BLaER1 (cell line): ENCODE results near the gene AUTS2.

ENCODE experiments used
- H3K27ac ChIP-seq: shearing (Covaris generic); formaldehyde crosslinking; 2 replicates; pipeline ENCODE4 v1.8.1; 2022
- H3K27me3 ChIP-seq: shearing (Covaris generic); formaldehyde crosslinking; 2 replicates; pipeline ENCODE4 v1.8.1; 2022
- H3K36me3 ChIP-seq: shearing (Covaris generic); formaldehyde crosslinking; 2 replicates; pipeline ENCODE4 v1.8.1; 2022
- H3K4me1 ChIP-seq: shearing (Covaris generic); formaldehyde crosslinking; 2 replicates; pipeline ENCODE4 v1.8.1; 2022
- H3K4me2 ChIP-seq: shearing (Covaris generic); formaldehyde crosslinking; 2 replicates; pipeline ENCODE4 v1.8.1; 2022
- H3K4me3 ChIP-seq: shearing (Covaris generic); formaldehyde crosslinking; 2 replicates; pipeline ENCODE4 v1.8.1; 2022
- H3K9ac ChIP-seq: shearing (Covaris generic); formaldehyde crosslinking; 2 replicates; pipeline ENCODE4 v1.8.1; 2022
- H3K9me3 ChIP-seq: shearing (Covaris generic); formaldehyde crosslinking; 2 replicates; pipeline ENCODE4 v1.8.1; 2022
- H4K20me1 ChIP-seq: shearing (Covaris generic); formaldehyde crosslinking; 2 replicates; pipeline ENCODE4 v1.8.1; 2022
- Cebpa-rat ChIP-seq: shearing (Covaris generic); IDR thresholded peaks from 2 replicates; pipeline ENCODE4 v1.8.1; 2022

AUTS2 gene

DNA sequence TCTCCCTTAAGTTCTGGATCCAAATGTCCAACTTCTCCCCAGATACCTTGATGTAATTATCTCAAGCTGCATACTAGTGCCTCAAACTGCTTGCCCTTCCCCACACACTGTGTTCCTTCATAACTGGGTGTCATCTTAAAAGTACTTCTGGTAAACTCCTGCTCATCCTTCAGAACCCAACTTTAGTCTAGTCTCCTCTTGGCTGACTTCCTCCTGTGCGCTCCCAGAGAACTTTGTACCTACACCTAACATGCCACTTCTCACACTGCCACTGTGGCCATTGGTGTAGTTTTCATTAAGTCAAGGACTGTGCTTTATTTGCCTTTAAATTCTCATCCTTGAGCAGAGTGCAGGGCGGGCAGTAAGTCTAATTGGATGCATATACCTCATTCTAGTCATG, 958.5 kb downstream of the AUTS2 start:
- no peak for TF ChIP-seq Cebpa-rat
- H3K27me3 ChIP-seq: no peaks in the 10 kb centered on the region
- H3K4me3 ChIP-seq: no peak overlapping the region
- peaks cover 30% of the 10 kb centered on the region for H3K9me3 ChIP-seq
- peaks cover 30% of the 10 kb centered on the region for H3K4me1 ChIP-seq
- H3K9ac ChIP-seq: no peak overlapping the region
- peaks cover 42% of the 10 kb centered on the region for H3K36me3 ChIP-seq
- no peak overlapping the region for H3K27ac ChIP-seq
- no peak overlapping the region for H3K4me2 ChIP-seq
- H4K20me1 ChIP-seq: no peaks in the 10 kb centered on the region

GRCh38 chr7:70557338-70557737, 959.1 kb downstream of the AUTS2 start:
- TF ChIP-seq Cebpa-rat: no peak

GRCh38 chr7:70559815-70560214, 961.5 kb downstream of the AUTS2 start:
- Histone ChIP-seq H3K36me3 (peaks cover 44% of the 10 kb centered on the region), H3K9ac (no peak overlapping the region), H3K27ac (no peak overlapping the region), H4K20me1 (no peaks in the 10 kb centered on the region), H3K27me3 (no peaks in the 10 kb centered on the region), H3K4me1 (peaks cover 2% of the 10 kb centered on the region; the same call in 1 of the 2 replicates), H3K9me3 (peaks cover 26% of the 10 kb centered on the region), H3K4me3 (no peak overlapping the region), H3K4me2 (no peak overlapping the region)
- TF ChIP-seq Cebpa-rat: no peak

More at GRCh38 chr7:70557338-70557737, 959.1 kb downstream of the AUTS2 start:
- Histone ChIP-seq H3K27ac (no peak overlapping the region), H4K20me1 (no peaks in the 10 kb centered on the region), H3K4me1 (peaks cover 26% of the 10 kb centered on the region), H3K9ac (no peak overlapping the region), H3K4me3 (no peak overlapping the region), H3K27me3 (no peaks in the 10 kb centered on the region), H3K9me3 (peaks cover 26% of the 10 kb centered on the region), H3K4me2 (no peak overlapping the region), H3K36me3 (peaks cover 44% of the 10 kb centered on the region)

DNA sequence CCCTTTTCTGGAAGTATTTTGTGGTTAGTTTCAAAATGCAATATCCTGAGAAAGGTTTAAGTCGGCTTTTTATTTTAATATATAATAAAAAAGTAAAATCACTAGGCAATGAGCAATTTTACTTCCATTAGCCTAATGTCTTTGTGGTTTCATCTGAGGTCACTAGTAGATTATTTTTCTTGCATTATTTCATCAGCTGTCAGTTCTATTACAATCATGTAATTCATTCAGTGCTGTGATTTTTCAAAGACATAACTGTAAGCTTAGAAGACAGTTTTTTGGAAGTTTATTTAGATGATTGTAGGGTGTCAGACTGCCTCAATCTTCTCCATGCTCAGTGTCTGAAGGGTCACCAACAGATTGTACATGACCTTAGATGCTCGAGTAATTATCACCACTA, 965.7 kb downstream of the AUTS2 start:
- Histone ChIP-seq H4K20me1 (no peaks in the 10 kb centered on the region), H3K9ac (no peak overlapping the region), H3K36me3 (peaks cover 21% of the 10 kb centered on the region), H3K27ac (no peak overlapping the region), H3K27me3 (no peaks in the 10 kb centered on the region), H3K4me2 (no peak overlapping the region), H3K9me3 (peaks cover 12% of the 10 kb centered on the region), H3K4me3 (no peak overlapping the region), H3K4me1 (peaks cover 31% of the 10 kb centered on the region)
- TF ChIP-seq Cebpa-rat: no peak

GRCh38 chr7:70565721-70566370, 967.6 kb downstream of the AUTS2 start:
- H3K4me2 ChIP-seq: no peak overlapping the region
- no peak overlapping the region for H3K27ac ChIP-seq
- H4K20me1 ChIP-seq: no peaks in the 10 kb centered on the region
- no peaks in the 10 kb centered on the region for H3K27me3 ChIP-seq
- no peaks in the 10 kb centered on the region for H3K9me3 ChIP-seq
- H3K4me1 ChIP-seq: peaks cover 50% of the 10 kb centered on the region
- H3K36me3 ChIP-seq: 0 out of 2 replicates have a peak, but pooled peaks cover 9% of the 10 kb centered on the region
- H3K4me3 ChIP-seq: no peak overlapping the region
- TF ChIP-seq Cebpa-rat: no peak
- no peak overlapping the region for H3K9ac ChIP-seq

- Histone ChIP-seq H4K20me1 (no peaks in the 10 kb centered on the region), H3K4me2 (no peak overlapping the region), H3K4me1 (peaks cover 58% of the 10 kb centered on the region), H3K4me3 (no peak overlapping the region), H3K27ac (no peak overlapping the region), H3K9ac (no peak overlapping the region), H3K9me3 (no peaks in the 10 kb centered on the region), H3K36me3 (peaks cover 5% of the 10 kb centered on the region; the same call in 1 of the 2 replicates), H3K27me3 (no peaks in the 10 kb centered on the region)
- TF ChIP-seq Cebpa-rat: peak; percentile 89
Observed at GRCh38 chr7:70566671-70567070, 968.4 kb downstream of the AUTS2 start.

DNA sequence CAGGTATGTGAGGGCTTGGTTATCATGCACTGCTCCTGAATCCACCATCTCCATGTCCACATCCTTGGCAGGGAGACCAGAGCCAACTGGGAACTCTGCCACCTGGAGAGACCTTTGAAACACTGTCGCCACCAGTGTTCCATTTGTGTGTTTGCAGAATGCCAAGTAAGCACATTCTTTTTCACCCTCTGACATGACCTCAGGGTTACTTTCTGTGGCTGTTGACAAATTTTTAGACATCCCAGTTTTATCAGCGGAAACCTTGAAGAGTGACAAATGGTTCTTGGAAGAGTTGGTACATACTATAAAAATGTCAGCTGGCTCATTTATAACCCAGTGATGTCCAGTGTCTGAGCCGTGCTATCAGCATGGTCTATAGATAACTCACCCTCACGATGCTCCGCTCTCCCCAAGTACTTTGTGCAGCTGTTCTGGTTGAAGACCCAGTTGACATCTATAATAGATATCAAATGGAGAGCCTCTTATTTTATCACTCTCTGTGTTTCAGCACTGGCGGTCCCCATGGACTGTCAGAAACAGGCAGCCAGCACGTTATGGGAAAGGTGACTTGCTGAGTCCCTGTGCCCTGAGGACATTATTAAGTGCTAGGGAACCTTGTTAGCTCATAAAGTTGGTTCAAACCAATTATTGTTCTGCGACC, 970.5 kb downstream of the AUTS2 start:
- Histone ChIP-seq H3K9ac (no peak overlapping the region; the same call in 1 of the 2 replicates), H3K36me3 (peaks cover 16% of the 10 kb centered on the region), H3K4me1 (peaks cover 65% of the 10 kb centered on the region), H3K27me3 (no peaks in the 10 kb centered on the region), H3K4me2 (peak overlapping the region; percentile 68), H3K4me3 (no peak overlapping the region), H3K27ac (peak overlapping the region; percentile 36; the same call in 1 of the 2 replicates), H3K9me3 (no peaks in the 10 kb centered on the region), H4K20me1 (no peaks in the 10 kb centered on the region)
- no peak for TF ChIP-seq Cebpa-rat

DNA sequence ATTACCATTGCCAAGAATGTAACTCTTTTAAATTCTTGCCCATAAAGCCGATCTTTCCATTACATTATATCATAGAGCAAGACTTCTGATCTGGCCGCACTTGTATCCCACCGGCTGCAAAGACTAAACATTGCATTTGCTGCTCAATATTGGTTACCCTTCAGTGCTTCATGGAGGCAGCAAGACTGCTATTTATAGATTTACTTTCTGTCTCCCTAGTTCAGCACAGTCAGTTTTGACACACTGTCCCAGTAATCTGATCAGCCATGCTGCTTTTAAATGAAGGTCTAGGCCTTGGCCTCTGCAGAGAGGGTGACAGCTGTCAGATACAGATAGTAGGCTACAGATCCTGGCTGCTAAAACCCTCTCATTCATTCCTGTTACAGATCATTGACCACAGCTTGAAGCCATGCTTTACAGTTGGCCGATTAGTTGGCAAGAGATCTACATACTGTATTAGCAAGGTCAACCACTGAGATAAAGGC, 971.1 kb downstream of the AUTS2 start:
- TF ChIP-seq Cebpa-rat: no peak
- no peaks in the 10 kb centered on the region for H3K27me3 ChIP-seq
- peak overlapping the region; percentile 45; the same call in 1 of the 2 replicates for H3K27ac ChIP-seq
- peak overlapping the region; percentile 12; the same call in 1 of the 2 replicates for H3K4me3 ChIP-seq
- H3K9ac ChIP-seq: no peak overlapping the region
- no peaks in the 10 kb centered on the region for H4K20me1 ChIP-seq
- H3K4me2 ChIP-seq: peak overlapping the region; percentile 68
- no peaks in the 10 kb centered on the region for H3K9me3 ChIP-seq
- H3K4me1 ChIP-seq: peaks cover 70% of the 10 kb centered on the region
- H3K36me3 ChIP-seq: peaks cover 20% of the 10 kb centered on the region

- Histone ChIP-seq H3K4me2 (peak overlapping the region; percentile 68), H3K9me3 (no peaks in the 10 kb centered on the region), H3K27ac (peak overlapping the region; percentile 45), H3K4me3 (peak overlapping the region; percentile 12; the same call in 1 of the 2 replicates), H4K20me1 (no peaks in the 10 kb centered on the region), H3K36me3 (peaks cover 26% of the 10 kb centered on the region), H3K4me1 (peaks cover 76% of the 10 kb centered on the region), H3K27me3 (no peaks in the 10 kb centered on the region), H3K9ac (peak overlapping the region; percentile 12; the same call in 1 of the 2 replicates)
- no peak for TF ChIP-seq Cebpa-rat
Observed at GRCh38 chr7:70570029-70570428, 971.8 kb downstream of the AUTS2 start.

GRCh38 chr7:70570961-70571360, 972.7 kb downstream of the AUTS2 start:
- Histone ChIP-seq H3K4me1 (peaks cover 74% of the 10 kb centered on the region), H4K20me1 (no peaks in the 10 kb centered on the region), H3K4me3 (no peak overlapping the region), H3K27me3 (no peaks in the 10 kb centered on the region), H3K4me2 (peak overlapping the region; percentile 68), H3K36me3 (peaks cover 27% of the 10 kb centered on the region), H3K9me3 (no peaks in the 10 kb centered on the region), H3K9ac (no peak overlapping the region), H3K27ac (no peak overlapping the region; the same call in 1 of the 2 replicates)
- no peak for TF ChIP-seq Cebpa-rat
